GM21515 (cell line): ENCODE measurements around the gene NSDHL.
A peak's percentile ranks its signal among the peaks of the same experiment; 100 is the strongest.
"Not testable (repeated sequence)": the region's sequence is repeated elsewhere in the genome, so short reads cannot be mapped to it uniquely, and the experiment has no call there.

Source experiments
- ATAC-seq: cut with Tn5 transposase; IDR thresholded peaks from one replicate; pipeline ENCODE4 v1.9.1; 2021; ENCODE audit not compliant: unreplicated experiment

NSDHL gene

GRCh38 chrX:152830312-152831305 lies at the start of gene NSDHL, which contains the start of gene CETN2:
Gene NSDHL (plus strand): TSS chrX:152831063. CDS start chrX:152846325, 15,262 bp downstream.
Gene CETN2 (minus strand): TSS chrX:152830757. CDS start chrX:152830710, 47 bp downstream.
- ATAC-seq = peak; percentile 99

GRCh38 chrX:152787062-152787461 lies 43.8 kb upstream of the NSDHL start:
- ATAC-seq = peak; percentile 74

- no peak for ATAC-seq
Measured at GRCh38 chrX:152798945-152799344, 31.9 kb upstream of the NSDHL start.

GRCh38 chrX:152806035-152806434 lies 24.8 kb upstream of the NSDHL start:
- no peak for ATAC-seq

GRCh38 chrX:152810403-152810802 lies 20.5 kb upstream of the NSDHL start:
- ATAC-seq = no peak

GRCh38 chrX:152813206-152813605 lies 17.7 kb upstream of the NSDHL start:
- no peak for ATAC-seq

GRCh38 chrX:152814048-152814447 lies 16.8 kb upstream of the NSDHL start:
- ATAC-seq = no peak

- ATAC-seq = no peak
Measured at GRCh38 chrX:152817078-152817764, 13.6 kb upstream of the NSDHL start.

- ATAC-seq = no peak
Measured at GRCh38 chrX:152818356-152818755, 12.5 kb upstream of the NSDHL start.

- ATAC-seq = no peak
Measured at GRCh38 chrX:152819266-152819665, 11.6 kb upstream of the NSDHL start.

- no peak for ATAC-seq
Measured at GRCh38 chrX:152819732-152820131, 11.1 kb upstream of the NSDHL start.

GRCh38 chrX:152821145-152821765 lies 9.6 kb upstream of the NSDHL start:
- ATAC-seq = no peak

- ATAC-seq = no peak
Measured at GRCh38 chrX:152822383-152823086, 8.3 kb upstream of the NSDHL start.

GRCh38 chrX:152823657-152824056 lies 7.2 kb upstream of the NSDHL start:
- no peak for ATAC-seq

- no peak for ATAC-seq
Measured at GRCh38 chrX:152824841-152825374, 6.0 kb upstream of the NSDHL start.

GRCh38 chrX:152831391-152831790 lies 528 bp downstream of the NSDHL start:
- no peak for ATAC-seq

GRCh38 chrX:152832520-152832919 lies 1.7 kb downstream of the NSDHL start:
- ATAC-seq = no peak

- ATAC-seq = no peak
Measured at GRCh38 chrX:152833378-152833777, 2.5 kb downstream of the NSDHL start.

- ATAC-seq = not testable (repeated sequence)
Measured at GRCh38 chrX:152835470-152835869, 4.6 kb downstream of the NSDHL start.

GRCh38 chrX:152842772-152843338 lies 12.0 kb downstream of the NSDHL start:
- no peak for ATAC-seq
